ENCODE results near the gene PTPRG.
A peak's percentile ranks its signal among the peaks of the same experiment; 100 is the strongest.

PTPRG gene

DNA sequence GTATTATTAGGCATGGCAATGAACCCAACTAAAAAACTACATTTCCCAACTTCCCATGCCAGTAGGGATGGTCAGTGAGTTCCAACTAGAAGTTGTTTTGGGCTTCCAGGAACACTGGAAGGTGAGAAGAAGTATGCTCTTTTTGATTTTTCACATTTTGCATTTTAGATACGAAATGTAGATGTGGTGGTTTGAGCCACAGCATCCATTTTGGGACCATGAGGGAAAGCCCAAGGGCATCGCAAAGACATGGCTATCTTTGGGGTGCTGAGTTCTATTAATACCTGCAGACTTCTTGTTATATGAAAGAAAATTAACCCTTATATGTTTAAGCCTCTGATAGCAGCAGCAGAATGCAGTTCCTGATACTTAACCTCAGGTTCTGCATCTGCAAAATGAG, 62.9 kb downstream of the PTPRG start:
- no peak for DNase-seq

- DNase-seq = no peak
These were observed 64.1 kb downstream of the PTPRG start for GRCh38 chr3:61625429-61625828.

- no peak for DNase-seq
These were observed 65.1 kb downstream of the PTPRG start for GRCh38 chr3:61626484-61626883.

- DNase-seq = peak; percentile 97
These were observed 66.4 kb downstream of the PTPRG start for GRCh38 chr3:61627768-61628185.

- DNase-seq = no peak
These were observed 67.3 kb downstream of the PTPRG start for GRCh38 chr3:61628636-61629035.

DNA sequence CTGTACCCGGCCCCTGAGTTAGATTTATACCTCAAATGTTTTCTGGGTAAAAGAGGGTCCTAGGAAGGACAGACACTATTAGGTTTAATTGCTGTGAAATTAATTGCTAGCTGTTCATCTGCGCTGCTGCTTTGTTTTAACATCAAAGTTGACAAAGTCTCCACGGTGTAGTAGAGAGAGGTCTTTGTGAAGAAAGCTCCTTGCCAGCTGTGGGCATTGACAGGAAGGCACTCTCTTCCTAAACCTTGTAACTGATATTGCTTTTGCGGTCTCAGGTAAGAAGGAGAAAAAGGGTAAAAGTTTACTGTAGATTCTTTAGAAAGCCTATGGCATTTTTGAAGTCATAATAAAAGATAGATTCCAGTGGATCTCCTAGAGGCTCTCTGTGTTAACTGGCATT, 68.1 kb downstream of the PTPRG start:
- no peak for DNase-seq

GRCh38 chr3:61631108-61631769, 69.9 kb downstream of the PTPRG start:
- DNase-seq = no peak

- peak; percentile 64 for DNase-seq
These were observed 71.3 kb downstream of the PTPRG start for GRCh38 chr3:61632568-61633175.

GRCh38 chr3:61634678-61635077, 73.3 kb downstream of the PTPRG start:
- DNase-seq = no peak

- no peak for DNase-seq
These were observed 76.0 kb downstream of the PTPRG start for GRCh38 chr3:61637088-61638051.

- DNase-seq = peak; percentile 64
These were observed 77.4 kb downstream of the PTPRG start for GRCh38 chr3:61638741-61639140.

- no peak for DNase-seq
These were observed 78.6 kb downstream of the PTPRG start for GRCh38 chr3:61639991-61640390.

GRCh38 chr3:61645148-61645547, 83.8 kb downstream of the PTPRG start:
- no peak for DNase-seq

GRCh38 chr3:61646360-61646759, 85.0 kb downstream of the PTPRG start:
- DNase-seq = no peak

DNA sequence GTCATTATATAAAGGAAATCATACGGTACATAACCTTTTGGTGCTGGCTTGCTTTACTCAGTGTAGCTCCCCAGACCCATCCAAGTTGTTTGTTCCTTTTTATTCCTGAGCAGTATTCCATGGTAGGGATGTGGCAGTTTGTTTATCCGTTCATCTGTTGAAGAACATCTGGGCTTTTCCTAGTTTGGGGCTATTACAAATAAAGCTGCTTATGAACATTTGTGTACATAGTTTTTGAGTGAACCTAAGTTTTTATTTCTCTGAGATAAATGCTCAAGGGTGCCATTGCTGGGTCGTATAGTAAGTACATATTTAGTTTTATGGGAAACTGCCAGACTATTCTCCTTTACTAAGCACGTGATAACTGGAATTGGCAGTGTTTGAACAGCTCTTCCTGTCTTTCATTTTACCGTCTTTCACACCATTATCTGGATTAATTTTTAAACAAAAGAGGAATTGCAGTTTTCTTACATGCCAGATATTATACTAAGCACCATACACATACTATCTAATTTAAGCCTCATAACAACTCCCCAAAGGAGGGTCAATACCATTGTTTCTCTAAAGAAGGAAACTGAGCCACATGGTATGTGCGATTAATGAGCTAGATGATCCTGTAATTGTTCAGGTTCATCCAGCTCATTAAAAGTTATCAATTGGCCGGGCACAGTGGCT, 85.6 kb downstream of the PTPRG start:
- DNase-seq = no peak

- no peak for DNase-seq
These were observed 87.1 kb downstream of the PTPRG start for GRCh38 chr3:61648481-61648880.

DNA sequence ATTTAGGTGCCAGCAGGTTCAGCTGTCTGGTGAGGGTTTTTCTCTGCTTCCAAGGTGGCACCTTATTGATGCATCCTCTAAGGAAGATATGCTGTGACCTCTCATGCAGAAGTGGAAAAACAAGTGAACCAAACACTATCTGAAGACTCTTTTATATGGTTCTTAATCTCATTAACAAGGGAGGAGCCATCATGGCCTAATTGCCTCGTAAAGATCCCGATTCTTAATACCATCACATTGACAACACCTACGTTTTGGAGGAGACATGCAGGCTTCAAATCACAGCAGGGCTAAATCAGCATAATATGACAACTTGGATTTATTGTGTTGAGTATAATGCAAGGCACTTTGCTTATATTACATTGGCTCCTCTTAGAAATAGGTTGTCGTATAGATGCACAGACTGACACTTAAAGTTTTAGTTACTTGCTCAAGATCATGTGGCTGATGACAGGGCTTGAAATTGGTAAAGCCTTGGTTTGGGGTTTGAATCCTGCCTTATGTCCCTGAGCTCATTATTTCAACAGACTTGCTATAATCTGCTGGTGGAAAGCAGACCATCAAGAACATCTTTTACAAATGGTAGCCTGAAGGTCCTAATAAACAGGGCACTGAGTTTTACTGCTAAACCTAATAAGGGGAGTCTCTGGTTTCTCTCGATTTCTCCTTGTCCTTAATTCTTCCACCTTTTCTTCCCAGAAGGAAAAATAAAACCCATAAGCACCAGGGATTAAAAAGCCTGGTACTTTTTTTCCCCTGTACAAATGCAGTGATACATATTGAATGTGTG, 88.2 kb downstream of the PTPRG start:
- no peak for DNase-seq

DNA sequence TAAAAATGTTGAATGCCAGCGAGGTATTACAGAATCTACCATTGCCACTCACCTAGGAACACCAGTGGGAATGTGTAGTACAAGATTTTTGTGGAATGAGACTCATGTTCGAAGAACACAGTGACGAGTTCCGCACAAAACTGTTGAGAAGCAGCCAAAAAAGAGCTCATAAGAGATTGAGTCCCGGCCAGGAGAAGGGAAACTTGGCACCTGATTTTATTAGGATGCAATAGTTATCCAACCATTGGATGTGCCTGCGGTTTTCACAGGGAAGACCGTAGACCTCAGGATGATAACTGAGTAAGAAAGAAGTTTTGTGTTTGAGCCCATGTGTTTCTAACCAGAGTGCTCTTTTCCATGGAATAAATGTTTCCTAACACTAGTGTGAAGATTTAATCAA, 88.9 kb downstream of the PTPRG start:
- peak; percentile 97 for DNase-seq

GRCh38 chr3:61650719-61651410, 89.5 kb downstream of the PTPRG start:
- no peak for DNase-seq

- no peak for DNase-seq
These were observed 96.3 kb downstream of the PTPRG start for GRCh38 chr3:61657689-61658088.

- DNase-seq = no peak
These were observed 101.5 kb downstream of the PTPRG start for GRCh38 chr3:61662861-61663260.

All from fibroblast of upper back skin (primary cell).